ENCODE measurements around the gene DNM1.
"Not testable (repeated sequence)": the region's sequence is repeated elsewhere in the genome, so short reads cannot be mapped to it uniquely, and the experiment has no call there.

DNM1 gene

DNA sequence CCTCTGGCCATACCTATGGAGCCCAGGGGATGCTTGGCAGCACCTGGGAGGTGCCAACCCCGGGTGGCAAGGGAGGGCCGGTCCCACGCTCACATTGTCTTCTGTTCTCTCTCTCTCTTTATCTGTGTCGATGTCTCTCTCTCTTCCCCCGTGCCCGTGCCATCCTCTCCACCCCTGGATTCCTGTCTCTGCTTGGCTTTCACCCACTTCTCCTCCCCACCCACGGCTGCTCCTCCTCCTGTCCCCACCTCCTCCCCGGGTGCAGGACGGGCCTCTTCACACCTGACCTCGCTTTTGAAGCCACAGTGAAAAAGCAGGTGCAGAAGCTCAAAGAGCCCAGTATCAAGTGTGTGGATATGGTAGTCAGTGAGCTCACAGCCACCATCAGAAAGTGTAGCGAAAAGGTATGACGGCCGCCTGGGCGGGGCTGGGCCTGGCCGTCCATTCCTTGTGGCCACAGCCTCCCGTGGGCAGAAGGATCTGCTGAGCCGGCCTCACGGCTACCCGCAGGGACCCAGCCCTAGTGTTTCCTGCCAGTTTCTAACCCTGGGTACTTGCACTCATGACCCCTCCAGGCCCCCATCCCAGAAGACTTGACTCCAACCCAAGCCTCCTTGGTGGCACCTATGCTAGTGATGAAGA is 22.7 kb downstream of the DNM1 start:
- no peak for DNase-seq (ENCODE audit: low spot score)

DNA sequence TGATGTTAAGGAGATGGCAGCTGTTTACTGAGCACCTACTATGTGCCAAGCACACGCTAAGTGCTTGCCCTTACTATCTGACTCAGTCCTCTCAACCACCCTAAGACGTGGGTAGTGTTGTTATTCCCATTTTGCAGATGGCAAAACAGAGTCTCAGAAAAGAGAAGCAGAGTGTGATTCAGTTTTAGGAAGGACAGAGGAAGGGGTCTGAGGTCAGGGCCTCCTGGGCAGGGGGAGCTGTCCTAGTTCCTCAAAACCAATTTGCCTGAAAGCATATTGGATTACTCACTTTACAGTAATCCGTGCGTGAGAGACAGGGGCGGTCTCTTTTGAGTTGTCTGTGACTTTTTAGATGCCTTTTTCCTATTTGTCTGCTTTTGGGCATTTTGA is 23.2 kb downstream of the DNM1 start:
- TF ChIP-seq, protein P1, sequence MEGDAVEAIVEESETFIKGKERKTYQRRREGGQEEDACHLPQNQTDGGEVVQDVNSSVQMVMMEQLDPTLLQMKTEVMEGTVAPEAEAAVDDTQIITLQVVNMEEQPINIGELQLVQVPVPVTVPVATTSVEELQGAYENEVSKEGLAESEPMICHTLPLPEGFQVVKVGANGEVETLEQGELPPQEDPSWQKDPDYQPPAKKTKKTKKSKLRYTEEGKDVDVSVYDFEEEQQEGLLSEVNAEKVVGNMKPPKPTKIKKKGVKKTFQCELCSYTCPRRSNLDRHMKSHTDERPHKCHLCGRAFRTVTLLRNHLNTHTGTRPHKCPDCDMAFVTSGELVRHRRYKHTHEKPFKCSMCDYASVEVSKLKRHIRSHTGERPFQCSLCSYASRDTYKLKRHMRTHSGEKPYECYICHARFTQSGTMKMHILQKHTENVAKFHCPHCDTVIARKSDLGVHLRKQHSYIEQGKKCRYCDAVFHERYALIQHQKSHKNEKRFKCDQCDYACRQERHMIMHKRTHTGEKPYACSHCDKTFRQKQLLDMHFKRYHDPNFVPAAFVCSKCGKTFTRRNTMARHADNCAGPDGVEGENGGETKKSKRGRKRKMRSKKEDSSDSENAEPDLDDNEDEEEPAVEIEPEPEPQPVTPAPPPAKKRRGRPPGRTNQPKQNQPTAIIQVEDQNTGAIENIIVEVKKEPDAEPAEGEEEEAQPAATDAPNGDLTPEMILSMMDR (conservative IDR thresholded peaks at IDR 0.05; ENCODE audit: low read depth) = no peak
- no peak overlapping the region for H3K27ac ChIP-seq
- ChIA-PET CTCF (interaction anchor here (0.6 kb wide), 1 partner anchor 65 kb away, joined by 3 read pairs; no protein-coding TSS in a partner anchor), POLR2A (ENCODE audit: low non-redundant PET) (no interaction called here)
- no peak for DNase-seq (ENCODE audit: low spot score)

More for the DNA sequence above, 22.7 kb downstream of the DNM1 start:
- ChIA-PET CTCF (interaction anchor here (0.5 to 1.1 kb wide), 2 partner anchors 27 to 1517 kb away, joined by 3 to 6 read pairs; no protein-coding TSS in a partner anchor), POLR2A (ENCODE audit: low non-redundant PET) (no interaction called here)
- TF ChIP-seq, protein P1 (conservative IDR thresholded peaks at IDR 0.05; ENCODE audit: low read depth) = no peak
- no peak overlapping the region for H3K27ac ChIP-seq

DNA sequence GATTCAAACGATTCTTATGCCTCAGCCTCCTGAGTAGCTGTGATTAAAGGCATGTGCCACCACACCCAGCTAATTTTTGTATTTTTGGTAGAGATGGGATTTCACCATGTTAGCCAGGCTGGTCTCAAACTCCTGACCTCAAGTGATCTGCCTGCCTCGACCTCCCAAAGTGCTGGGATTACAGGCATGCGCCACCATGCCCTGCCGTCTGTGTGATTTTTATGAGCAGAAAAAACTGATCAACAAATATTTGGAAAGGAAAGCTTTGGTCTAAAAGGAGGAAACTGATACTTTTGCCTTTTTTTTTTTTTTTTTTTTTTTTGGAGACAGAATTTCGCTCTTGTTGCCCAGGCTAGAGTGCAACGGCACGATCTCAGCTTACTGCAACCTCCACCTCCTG is 27.7 kb downstream of the DNM1 start:
- POLR2A ChIA-PET (ENCODE audit: low non-redundant PET) = not testable (repeated sequence)
- CTCF ChIA-PET = interaction anchor here (1.2 to 1.5 kb wide), 2 partner anchors 10 to 20 kb away, joined by 3 to 5 read pairs; no protein-coding TSS in a partner anchor

DNA sequence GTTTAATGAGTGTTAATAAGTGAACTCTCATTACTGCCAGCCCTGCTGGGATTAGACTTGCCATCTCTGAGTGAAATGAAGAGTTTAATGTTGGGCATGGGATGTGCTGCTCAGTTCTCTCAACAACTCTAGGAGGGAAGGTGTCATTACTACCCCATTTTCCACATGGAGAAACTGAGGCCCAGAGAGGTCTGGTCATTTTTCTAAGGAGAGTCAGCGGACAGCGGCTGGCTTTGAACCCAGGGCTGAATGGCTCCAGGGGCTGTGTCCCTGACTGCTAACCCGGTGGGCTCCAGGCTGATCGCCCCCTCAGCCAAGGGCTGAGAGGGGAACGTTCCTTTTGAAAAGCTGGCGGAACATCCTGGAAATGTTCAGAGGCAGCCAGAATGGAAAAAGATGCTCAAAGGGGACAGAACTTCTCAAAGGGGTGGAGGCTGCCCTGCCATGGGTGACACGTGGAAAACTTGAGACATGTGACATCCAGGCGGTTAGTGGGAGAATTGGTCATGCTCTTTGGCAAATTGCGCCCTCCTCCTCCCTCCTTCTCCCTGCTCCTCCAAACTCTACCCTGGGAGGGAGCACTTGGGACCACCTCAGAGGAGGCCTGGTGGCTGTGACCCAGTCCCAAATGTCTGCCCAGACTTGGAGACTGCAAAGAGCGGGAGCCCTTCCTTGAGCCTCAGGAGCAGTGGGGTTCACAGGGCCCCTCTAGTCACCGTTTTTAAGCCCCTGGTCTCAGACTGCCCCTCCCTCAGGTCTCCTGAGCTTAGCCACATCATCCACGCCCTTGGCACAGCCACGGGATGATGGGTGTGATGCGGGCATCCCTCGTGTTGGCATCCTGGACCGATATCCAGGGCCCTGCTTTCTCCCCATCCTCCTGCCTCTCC is 28.7 kb downstream of the DNM1 start:
- no peak for DNase-seq (ENCODE audit: low spot score)
- H3K27ac ChIP-seq = no peak overlapping the region; the same call in 1 of the 2 replicates
- TF ChIP-seq, protein P1 (conservative IDR thresholded peaks at IDR 0.05; ENCODE audit: low read depth) = no peak
- ChIA-PET POLR2A (ENCODE audit: low non-redundant PET) (interaction anchor here (0.7 kb wide), 1 partner anchor 20 kb away, joined by 3 read pairs; no protein-coding TSS in a partner anchor), CTCF (interaction anchor here (1.2 to 1.5 kb wide), 2 partner anchors 9 to 21 kb away, joined by 3 to 5 read pairs; no protein-coding TSS in a partner anchor)

More for the DNA sequence above, 27.7 kb downstream of the DNM1 start:
- not testable (repeated sequence) for H3K27ac ChIP-seq; DNase-seq (ENCODE audit: low spot score)

DNA sequence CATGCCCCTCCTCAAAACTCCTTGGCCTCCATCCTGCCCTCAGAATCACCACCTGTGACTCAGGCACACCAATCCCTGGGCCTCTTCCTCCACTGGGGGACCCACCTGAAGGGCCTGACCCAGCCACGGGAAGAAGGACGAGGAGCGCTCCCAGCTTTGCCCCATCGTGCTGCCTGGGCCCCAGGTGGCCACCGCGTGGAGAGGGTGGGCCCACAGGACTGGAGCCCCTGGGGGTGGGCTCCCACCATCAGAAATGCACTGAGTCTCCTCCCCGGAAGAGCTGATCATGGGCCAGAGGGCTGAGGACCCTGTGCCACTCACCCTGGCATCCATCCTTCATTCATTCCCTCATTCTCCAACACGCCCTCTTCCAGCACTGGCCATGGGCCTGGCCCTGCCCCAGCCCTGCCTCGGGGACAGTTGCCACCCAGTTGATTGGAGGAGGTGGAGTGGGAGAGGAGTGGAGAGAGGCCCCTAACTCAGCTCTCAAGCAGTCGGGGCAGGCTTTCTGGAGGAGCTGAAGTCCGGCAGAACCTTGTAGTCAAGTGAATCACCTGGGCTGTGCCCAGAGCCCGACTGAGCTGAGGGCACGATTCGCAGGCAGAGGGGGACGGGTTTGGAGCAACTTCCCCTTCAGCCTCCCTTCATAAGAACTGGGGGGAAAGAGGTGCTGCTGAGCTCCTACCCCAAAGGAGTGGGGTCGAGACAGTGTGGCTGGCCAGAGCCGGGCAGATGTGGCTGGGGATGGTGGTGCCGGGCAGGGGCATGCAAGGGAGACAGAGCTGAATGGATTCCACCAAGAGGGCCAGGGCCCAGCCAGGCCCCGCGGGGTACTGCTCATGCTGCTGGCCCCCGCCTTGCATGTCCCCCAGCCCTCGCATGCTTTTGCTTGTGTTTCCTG is 29.6 kb downstream of the DNM1 start:
- no peak overlapping the region for H3K27ac ChIP-seq
- TF ChIP-seq, protein P1 (conservative IDR thresholded peaks at IDR 0.05; ENCODE audit: low read depth) = no peak
- ChIA-PET CTCF (interaction anchor here (0.7 kb wide), 1 partner anchor 84 kb away, joined by 3 read pairs; no protein-coding TSS in a partner anchor), POLR2A (ENCODE audit: low non-redundant PET) (interaction anchor here (0.5 to 0.7 kb wide), 2 partner anchors 18 to 21 kb away, joined by 3 read pairs; no protein-coding TSS in a partner anchor)
- DNase-seq (ENCODE audit: low spot score) = no peak

DNA sequence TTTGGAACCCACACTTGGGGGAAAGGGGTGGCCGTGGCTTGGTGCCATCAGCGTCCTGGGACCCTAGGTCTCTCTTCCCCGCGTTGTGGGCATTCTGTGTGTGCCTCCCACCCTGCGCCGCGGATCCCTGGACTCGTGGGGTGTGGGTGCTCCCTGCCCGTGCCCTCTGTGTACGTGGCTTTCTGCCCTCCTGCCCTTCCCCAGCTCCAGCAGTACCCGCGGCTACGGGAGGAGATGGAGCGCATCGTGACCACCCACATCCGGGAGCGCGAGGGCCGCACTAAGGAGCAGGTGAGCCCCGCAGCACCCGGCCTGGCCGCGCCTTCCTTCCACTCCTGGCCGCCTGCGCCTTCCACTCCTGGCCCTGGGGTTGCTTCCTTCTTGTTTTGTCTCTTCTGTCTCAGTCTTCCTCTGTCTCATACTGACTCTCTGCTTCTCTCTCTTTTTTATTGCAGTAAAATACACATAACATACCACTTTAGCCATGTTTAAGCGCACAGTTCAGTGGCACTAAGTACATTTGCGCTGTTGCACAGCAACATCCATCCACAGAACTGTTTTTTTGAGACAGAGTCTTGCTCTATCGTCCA is 30.7 kb downstream of the DNM1 start:
- ChIA-PET POLR2A (ENCODE audit: low non-redundant PET) (interaction anchor here (0.5 kb wide), 1 partner anchor 53 kb away, joined by 3 read pairs; no protein-coding TSS in a partner anchor), CTCF (no interaction called here)
- TF ChIP-seq, protein P1 (conservative IDR thresholded peaks at IDR 0.05; ENCODE audit: low read depth) = no peak
- H3K27ac ChIP-seq = no peak overlapping the region
- no peak for DNase-seq (ENCODE audit: low spot score)

Data from RWPE1 (cell line).